ENCODE data around the gene CBX2.
A peak's percentile ranks its signal among the peaks of the same experiment; 100 is the strongest.

CBX2 gene

DNA sequence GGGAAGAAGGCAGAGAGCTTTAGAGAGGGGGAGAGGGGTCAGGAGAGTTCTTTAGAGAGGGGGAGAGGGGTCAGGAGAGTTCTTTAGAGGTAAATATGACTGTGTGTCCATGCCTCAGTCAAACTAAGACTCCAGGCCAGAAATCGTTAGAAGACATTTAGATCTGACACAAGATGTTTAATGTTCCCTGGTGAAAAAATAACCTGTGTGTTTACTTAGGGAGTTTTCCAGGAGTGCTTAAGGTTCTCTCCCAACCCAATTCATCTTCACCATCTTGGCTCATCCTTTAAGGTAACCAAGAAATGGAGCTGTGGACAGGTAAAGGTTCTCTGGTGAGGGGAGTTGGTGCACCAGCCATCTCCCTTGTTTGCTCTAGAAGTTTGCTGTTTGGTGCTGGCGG lies 51.5 kb downstream of the CBX2 start:
- no peak for DNase-seq (ENCODE audit: low spot score)

DNA sequence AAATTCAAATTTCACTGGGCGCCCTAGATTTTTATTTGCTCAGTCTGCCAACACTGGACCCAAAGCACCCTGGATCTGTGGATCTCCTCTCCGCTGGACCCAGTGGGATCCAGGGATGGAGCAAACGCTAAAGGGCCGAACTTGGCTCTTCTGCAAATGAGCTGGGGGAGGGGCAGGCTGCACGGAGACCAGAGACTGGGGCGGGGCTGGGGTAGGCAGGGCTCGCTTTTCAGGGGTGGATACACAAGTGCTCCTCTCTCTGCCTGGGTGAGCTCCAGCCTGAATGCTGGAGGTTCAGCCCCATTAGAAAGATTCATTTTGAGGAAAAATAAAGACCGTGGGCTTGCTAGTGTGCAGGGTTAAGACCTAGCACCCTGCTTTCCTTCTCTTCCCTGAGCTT lies 52.4 kb downstream of the CBX2 start:
- no peak for DNase-seq (ENCODE audit: low spot score)

DNA sequence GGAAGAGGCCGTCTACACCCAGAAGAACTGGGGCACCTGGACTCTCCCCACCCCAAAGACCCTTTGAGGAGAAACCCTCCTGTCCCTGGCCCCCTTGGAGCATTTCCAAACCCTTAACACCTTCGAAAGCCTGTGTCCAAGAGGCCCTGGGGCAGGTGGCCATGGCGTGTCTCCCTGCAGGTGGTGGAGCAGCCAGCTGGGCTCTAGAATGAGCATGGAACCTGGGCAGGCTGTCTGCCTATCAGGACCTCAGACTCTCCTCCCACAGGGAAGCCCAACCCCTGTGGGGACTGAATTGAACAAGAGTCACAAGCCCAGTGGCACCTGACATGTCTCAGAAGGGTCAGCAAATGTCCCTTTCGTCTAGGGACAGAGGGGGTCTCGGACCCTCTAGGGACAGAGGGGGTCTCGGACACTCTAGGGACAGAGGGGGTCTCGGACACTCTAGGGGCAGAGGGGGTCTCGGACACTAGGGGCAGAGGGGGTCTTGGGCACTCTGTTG lies 52.9 kb downstream of the CBX2 start:
- no peak for DNase-seq (ENCODE audit: low spot score)

DNA sequence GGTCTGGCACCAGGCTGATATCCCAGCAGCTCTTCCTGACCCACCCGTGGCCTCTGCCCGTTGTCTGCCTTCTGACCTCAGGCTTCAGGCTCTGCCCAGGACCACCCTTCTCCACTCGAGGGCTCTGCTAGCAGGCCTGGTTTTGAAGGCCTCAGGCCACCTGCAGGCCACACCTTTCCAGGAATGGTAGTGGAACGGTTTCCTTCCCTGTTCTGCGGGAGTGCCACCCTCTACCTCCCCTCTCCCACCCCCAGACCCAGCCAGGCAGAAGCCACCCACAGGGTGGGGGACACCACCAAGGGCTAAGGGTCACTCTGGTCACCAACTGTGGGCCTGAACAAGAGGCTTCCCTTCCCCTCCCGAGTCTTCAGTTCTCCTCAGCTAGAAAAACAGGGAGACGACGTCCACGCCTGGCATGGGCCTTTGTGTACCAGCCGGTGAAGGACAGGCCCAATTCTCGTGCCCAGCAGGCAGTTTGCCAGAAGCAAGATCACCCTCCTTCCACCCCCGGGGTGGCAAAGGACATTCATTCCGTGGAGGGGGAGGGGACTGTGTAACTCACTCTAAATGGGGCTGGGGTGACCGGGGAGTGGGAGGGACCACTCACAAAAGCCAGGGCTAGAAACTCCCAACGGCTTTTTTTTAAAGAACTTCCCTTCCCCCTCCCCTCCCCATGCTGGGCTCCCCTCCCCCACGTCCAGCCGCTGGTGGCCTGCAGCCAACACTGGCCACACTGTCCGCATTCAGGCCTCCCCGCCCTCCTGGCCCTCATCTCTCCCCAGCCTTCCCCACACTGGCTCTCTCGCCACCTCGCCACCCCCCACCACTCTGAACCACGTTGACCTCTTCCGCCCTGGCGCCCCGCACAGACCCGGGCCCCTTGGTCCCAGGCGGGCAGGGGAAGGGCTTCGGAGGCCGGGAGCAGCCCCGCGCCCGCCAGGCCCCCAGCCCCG lies 53.6 kb downstream of the CBX2 start:
- DNase-seq (ENCODE audit: low spot score) = peak; percentile 71

DNA sequence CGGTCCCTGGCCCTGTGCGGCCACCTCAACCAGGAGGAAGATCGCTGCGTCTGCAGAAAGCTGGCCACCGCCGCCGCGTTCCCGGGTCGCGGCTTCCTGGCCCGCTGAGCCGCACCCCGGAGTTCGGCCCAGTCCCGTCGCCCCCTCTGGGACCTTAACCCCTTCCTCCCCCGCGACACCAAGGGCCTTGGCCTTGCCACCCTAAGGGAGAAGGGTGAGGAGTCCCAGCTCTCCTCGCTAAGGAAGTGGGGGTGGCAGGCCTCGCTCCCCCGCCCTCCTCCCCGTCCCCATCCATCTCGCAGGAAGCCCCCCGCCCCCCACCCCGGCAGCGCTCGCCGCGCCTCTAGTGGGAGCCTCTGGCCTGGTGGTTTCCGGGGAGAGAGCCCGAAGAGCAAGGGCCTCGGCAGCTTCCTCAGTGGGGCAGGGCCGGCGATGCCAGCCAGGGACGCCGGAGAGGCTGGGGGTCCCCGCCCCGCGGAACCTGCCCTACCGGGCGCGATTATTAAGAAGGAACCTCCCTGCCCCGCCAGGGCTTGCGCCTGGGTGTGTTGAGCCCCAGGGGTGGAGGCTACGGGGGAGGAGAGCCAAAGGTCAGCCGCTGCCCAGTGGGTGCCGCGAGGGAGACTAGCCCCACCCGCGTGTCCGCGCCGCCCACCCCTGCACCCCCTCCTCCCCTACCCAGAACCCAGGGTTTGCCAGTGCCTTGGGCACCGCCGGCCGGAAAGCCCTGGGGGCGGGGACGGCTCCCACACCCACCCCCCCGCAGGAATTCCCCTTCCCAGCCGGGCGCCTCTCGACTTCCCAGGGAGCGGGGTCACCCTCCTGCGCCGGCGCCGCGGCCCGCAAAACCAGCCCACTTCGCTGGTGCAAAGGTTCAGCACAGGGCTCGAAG lies 54.5 kb downstream of the CBX2 start:
- peak; percentile 58 for DNase-seq (ENCODE audit: low spot score)

DNA sequence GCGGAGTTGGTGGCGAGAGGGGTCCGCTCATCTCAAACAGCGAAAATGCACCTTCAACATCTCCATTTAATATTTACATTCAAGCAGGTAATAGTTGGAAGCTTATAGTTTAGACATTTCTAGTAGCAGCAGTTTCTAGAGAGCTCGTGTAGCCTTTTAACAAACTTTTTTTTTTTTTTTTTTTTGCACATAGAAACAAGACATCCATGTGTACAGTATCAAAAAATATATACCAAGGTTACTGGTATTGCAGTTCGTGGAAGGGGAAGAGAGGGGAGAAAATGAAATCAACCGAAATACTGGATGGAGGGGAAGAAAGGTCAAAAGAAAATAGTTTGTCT lies 55.1 kb downstream of the CBX2 start:
- DNase-seq (ENCODE audit: low spot score) = no peak

DNA sequence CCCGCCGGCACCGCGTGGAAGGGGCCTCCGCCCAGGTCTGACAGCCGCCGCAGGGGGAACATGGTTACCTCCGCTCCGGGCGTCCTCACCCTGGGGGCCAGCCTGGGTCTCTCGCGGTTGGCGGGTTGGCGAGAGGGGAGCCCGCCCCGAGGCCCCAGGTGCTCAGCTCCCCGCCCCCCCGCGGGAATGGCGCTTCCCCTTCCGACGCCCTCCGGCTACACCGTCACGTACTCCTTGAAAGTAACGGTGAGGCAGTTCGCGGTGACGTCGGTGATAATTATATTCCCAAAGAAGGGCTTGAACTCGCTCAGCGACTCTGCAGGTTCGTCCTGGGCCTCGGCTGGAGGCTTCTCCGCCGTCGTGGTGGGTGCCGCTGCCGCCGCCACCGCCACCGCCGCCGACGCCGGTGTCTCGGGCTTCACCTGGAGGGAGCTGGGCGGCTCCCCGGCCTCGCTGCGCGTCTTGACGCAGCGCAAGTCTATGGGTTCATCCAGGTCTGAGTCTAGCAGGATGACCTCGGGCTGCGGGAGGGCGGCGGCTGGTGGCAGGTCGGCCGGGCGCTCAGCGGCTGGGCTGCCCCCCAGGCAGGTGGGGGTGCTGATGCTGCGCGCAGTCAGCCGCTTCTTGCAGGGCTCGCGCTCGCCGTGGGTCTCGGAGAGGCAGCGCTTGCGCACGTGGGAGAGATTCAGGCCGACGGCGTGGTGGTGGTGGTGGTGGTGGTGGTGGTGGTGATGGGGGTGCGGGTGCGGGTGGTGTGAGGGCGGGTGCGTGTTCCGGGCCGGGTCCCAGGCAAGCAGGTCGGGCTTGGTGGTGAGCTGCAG lies 56.0 kb downstream of the CBX2 start:
- DNase-seq (ENCODE audit: low spot score) = no peak

DNA sequence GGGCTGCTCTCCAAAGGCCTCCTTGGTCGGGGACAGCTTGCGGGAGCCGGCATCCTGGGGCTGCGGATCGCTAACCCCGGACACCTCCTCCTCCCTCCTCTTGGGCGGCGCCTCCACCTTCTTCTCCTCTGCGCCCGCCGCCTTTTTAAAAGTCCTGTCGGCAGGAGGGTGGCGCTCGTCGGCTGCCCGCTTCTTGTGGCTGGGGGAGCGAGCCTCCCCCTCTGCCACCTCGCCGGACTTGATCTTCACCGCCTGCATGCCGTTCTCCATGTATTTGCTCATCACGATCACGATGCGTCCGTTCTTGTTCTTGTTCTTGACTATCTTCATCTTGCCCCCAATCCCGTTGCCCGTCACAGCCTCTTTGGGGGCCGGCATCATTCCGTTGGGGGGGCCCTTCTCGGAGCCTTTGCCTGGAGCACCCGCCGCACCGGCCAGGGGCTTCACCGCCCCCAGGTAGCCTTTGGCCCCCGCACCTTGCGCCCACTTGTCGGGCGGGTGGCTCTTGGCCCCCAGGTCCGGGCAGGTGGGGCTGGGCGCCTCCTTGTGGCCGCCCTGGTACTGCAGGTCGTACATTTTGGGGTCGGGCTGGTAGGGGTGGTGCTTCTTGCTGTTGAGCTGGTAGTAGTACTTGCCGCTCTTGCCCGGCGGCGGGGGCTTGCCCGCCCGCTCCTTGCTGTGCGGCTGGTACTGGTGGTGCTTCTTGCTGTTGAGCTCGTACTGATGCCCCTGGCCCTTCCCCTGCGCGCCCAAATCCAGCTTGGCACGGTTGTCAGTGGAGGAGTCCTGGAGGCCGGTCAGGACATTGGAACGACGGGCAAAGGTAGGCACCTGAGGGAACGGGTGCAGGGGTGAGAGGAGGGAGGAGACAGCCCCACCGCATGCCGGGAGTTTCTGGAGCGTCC lies 56.9 kb downstream of the CBX2 start:
- peak; percentile 45 for DNase-seq (ENCODE audit: low spot score)

DNA sequence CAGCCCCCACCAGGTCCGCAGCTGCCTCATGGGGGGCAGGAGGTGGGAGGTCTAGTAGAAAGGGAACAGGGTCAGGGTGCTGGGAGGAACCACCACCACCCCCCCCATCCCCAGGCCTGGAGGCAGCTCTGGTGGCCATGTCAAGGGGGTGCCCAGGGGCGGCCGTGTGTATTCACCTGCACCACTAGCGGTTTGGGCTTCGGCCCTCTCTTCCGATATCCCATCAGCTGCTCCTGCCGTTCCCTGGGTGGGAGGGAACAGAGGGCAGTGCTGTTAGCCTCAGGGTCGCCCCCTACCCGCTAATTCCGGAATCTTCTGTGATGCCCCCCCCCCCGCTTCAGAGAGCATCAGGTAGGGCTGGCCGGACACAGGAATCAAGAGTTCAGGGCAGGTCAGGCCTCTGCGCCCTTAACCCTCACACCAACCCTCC lies 57.5 kb downstream of the CBX2 start:
- no peak for DNase-seq (ENCODE audit: low spot score)

DNA sequence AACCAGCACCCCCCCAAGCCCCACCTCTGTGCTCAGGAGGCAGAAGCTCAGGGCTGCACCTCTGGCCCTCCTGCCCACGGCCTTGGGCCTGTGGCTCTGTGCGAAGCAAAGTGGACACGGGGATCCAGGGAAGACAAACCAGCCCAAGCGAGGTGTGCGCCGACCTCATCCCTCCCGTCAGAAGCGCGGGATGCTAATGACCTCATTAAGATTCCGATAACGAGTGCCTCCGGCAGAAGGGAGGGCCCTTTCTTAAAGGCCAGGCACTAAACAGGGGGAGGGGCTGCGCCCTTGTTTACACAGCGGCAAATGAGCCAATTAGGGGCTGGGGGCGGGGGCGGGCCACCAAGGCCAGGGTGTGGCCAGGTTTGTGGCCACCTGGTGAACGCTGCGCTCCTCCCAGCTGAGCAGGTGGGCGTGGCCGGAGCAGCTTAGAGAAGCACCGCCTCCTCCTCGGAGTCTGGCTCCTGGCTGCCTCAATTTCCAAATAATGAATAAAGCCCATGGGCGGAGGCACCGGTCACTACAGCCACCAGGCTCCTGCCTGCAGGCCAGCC lies 58.1 kb downstream of the CBX2 start:
- no peak for DNase-seq (ENCODE audit: low spot score)

DNA sequence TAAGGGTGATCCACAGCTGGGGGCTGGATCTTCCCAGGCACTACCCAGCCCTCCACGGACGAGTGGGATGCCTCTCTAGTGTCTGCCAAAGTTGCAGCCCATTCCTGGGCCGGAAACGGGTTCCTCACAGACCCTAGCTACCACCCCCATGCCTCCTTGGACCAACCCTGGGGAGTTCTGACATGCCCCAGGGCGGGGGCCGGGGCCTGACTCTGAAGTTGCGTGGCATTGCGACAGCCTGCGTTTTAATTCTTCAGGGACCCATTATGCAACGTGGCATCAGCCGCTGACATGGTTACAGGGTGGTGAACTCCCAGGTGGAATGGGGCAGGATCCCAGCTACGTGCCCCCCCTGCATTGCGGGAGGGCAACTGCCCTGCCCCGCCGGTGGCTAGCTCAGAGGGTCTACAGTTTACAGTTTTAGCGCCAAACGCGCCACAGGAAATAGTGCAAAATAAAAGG lies 58.6 kb downstream of the CBX2 start:
- DNase-seq (ENCODE audit: low spot score) = no peak

DNA sequence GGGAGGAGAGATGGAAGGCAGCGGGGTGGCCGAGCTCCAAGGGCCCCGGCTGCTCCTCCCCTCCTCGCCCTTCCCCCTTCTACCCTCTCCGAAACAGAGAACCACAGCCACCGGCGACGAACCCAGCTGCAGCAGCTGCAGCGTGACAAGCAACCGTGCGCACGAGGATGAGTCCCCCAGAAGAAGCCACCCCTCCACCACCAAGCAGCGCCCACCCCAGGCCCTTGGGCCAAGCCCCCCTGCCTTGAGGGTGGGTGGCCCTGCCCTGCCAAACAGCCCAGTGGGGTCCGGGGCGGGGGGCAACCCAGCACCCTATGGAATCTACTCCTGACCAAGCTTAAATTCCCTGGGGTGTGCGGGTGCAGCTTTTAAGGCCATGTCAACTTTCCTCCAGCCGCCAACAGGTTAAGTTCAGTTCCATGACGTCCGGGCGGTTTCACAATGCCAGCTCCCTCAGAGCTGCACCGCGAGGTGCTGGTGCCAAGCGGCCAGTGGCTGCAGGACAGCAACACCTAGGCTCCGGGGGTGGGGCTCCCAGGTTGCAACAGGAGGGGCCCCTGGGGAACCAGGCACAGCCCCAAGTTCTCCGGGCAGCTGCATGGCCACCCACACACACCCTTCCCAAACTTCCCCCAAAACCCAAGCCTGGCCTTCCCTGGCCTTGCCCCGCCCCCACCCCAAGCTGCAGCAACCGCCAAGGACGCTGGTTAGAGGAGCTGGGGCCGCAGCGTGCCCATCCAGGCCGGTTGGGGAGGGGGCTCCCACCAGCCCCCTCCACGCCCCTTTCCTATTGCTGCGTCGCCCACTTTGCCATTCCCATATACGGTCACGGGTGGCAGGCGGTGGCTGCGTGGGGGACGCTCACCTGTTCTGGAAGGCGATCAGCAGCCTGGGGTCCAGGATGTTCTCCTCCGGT lies 59.3 kb downstream of the CBX2 start:
- peak; percentile 75 for DNase-seq (ENCODE audit: low spot score)
